HG03565 (cell line): ENCODE measurements around the gene DCAF5.
"Not testable (repeated sequence)": the region's sequence is repeated elsewhere in the genome, so short reads cannot be mapped to it uniquely, and the experiment has no call there.

Experiments used
- ATAC-seq: cut with Tn5 transposase; IDR thresholded peaks from one replicate; pipeline ENCODE4 v1.9.1; 2021; ENCODE audit warnings: mild to moderate bottlenecking, moderate library complexity; ENCODE audit not compliant: unreplicated experiment

DCAF5 gene

DNA sequence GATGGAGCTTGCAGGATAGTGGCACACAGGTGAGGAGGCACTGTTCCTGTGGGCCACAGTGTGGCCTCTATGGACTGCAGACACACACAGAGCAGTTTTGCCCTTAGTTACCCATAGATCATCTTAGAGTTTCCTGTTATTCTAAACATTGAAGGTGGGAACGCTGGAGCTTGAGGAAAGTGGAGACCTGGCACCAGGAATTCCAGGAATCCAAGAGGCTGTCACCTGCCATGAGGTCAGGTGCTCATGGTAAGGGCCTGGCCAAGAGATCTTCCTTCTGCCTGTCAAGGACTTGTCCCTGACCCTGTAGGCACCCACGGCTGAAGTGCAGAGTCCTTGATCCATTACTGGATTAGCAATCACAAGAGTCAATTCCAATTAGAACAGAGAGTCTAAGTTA lies 108.6 kb downstream of the DCAF5 start:
- ATAC-seq: no peak

DNA sequence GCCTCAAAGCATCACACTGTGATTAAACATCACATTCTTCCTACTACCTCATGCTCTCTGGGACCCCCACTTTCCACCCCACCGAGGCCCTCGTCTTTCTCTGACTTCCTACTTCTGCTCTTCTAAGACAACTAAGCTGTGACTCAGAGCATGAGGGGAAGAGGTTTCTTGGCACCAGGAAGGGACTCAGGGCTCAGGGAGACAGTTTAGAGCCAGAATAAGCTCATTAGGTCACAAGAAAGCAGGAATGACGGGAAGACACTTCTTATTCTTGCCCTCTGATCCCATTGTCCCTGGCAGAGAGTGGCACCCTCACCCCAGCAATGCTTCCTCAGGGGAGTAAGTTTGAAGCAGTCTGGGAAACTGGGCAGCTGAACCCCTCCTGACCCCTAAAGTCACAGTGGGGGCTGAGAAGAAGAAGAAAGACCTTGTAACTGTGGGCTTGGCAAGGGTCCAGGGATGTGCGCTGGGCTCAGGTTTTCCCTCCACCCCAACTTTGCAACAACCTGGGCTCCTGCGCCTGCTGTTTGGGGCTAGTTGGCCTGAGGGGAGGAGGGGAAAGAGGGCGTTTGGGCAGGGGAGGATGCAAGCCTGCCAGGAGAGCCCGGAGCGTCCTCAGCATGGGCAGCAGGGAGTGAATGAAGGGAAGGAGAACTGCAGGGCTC lies 109.2 kb downstream of the DCAF5 start:
- ATAC-seq: no peak

DNA sequence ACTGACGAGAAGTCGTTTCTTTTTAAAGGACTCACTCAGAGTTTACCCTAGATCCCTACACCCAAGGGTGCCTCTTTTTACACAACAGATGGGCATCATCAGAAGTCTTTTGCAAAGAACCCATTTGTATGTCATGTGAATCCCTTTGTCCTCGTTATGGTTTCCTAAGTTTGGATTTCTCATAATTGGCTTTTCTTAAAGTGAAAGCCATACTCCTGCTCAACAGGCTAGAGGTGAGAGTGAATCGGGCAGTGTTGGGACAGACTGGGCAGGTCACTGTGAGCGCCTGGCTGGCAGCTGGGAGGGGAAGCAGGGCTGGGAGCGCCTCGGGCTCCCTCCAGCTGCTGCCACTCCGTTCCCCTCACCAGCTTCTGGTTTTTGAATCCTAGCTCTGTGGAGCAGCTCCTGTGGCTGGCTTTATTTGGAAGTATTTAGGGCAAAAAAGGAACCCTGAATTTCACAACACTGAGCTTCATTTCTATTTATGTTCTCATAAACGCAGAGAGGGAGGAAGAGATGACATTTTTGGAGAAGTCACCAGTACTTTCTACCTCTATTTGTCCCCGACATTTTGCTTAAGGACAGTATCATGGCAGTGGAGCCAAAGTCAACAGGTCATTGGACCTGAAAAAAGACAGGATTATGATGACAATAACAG lies 110.0 kb downstream of the DCAF5 start:
- ATAC-seq: no peak

DNA sequence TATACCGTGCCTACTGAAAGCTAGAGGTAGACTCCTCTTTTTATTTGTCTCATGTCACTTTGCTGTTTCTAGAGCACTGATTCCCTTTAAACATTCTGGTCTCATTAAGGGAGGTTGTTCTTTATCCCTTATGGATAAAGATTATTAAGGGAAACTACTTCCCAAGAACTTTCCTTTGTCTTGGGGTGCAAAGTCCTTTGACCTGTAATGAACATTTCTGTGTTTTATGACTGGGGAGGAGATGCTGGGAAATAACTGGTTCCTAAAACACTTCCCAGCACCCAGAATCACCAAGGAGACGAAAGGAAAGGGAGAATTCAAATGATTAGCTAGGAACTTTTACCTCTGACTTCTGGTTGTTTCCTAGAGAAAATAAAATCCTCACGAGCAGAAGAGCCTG lies 110.6 kb downstream of the DCAF5 start:
- no peak for ATAC-seq

DNA sequence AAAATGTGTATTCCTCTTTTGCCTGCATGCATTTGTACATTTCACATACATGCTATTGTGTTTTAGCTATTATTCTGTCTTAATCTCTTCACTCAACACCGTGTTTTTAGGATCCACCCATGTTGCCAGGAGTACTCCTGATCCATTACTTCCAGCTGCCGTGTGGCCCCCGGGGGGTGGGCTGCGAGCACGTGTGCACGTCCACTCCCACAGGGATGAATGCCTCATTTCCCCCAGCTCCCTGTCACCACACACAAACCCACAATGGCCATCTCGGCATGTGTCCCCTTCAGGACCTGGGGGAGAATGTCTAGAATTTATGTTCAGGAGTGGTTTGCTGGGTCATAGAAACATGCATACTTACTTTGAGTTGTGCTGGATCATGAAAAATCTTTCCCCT lies 111.1 kb downstream of the DCAF5 start:
- no peak for ATAC-seq

- no peak for ATAC-seq
Measured at GRCh38 chr14:69040353-69040752, 112.6 kb downstream of the DCAF5 start.

DNA sequence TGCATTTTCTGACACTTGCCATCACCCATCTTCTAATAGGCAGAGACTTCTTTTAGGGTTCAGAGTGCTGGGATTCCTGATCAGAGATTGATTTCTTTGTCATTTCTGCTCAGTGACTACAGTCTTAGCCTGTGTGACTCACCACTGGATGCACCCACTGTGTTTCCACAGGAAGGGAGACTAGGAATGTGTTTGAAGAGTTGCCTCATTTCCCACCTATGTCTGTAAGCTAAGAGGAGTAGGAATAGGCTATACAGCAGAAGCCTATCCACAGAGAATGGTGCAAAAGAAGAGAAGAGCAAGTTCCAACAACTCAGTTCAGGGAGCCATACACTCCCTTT lies 113.7 kb downstream of the DCAF5 start:
- no peak for ATAC-seq

DNA sequence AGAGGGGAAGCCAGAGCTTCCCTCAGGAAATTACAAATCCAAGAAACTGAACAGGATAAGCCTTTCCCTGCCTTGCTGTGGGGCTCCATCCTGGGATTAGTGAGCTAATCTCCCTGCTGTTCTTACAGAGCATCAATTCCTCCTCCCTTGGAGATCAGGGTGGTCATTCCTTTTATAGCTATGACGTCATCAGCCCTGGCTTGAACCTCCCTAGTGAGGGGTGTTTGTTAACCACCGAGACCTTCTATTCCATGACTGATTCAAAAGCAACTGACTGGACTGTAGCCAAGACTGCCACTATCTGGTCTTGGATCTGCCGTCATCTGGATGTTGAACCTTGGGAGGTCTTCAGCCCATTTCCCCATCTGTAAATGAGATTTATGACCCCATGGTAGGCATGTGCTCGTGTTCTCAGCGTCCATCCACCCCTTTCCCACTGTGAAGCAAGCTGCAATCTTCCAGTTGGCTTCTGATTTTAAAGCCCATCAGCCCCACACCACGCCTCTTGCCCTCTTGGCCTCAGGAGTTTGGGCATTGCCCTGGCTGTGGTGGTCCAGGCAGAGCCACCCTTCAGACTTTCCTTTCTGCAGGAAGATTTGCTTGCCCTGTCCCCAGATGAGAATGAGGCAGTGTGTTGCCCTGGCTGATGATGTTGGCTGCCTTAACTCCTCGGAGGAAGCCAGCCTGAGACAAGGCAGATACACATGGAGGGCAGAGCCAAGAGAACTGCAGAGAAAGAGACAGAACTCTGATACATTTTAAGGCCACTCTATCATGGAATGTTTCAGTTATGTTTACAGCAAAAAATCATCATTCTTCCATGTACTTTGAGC lies 114.2 kb downstream of the DCAF5 start:
- no peak for ATAC-seq

DNA sequence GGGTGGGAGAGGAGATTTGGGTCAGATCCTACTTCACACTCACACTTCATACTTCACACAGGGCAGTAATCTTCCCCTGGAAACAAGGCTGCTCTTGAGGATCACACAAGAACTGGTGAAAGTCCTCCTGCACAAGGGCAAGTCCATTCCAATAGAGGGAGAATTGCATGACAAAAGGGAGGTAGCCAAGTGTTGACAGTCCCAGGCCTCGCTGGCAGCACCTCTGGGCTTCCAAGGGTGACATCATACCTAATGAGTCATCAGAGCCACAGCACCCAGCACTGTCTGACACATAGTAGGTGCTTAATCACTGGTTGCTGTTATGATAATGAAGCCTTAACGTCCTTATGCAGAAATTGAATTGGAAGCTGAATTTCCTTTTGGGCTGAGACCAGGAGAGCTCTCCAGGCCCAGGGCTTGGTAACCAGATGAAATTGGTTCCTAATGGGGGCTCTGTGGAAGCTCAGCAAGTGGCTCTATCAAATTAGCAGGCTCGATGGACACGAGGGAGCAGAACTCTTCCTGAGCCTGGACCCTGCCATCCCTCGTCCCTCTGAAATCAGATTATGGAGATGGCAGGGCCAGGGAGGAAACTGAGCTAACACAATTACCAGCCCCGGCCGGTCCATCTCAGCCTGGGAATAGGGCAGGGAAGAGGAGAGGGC lies 115.0 kb downstream of the DCAF5 start:
- no peak for ATAC-seq

GRCh38 chr14:69036757-69037506 lies 116.0 kb downstream of the DCAF5 start:
- no peak for ATAC-seq

DNA sequence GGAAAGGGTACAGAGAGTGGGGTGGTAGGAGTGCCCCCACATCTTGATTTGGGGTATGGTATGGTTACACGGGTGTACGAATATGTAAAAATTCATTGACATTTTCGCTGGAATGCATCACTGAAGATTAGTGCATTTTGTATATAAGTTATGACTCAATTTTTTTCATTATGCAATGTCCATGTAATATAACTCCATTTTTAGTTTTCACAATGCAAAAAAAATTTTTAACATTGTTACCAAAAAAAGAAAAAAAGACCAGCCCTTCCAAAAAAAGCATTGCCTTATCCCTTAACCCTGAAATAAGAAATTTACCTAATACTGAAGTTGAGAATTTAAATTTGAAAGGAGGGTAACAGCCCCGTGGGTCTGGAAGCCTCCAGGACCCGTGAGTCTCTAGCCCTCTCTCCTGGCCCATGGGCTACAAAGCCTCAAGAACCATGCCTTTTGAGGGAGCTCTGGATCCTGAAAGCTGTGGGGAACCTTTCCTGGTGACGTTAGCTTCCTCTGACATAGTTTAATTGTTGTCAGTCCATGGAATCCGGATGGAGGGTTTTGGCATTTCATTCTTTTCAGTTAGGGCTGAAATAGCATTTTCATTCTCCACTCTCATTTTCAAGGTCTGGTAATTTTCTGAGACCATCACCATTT lies 118.2 kb downstream of the DCAF5 start:
- no peak for ATAC-seq

DNA sequence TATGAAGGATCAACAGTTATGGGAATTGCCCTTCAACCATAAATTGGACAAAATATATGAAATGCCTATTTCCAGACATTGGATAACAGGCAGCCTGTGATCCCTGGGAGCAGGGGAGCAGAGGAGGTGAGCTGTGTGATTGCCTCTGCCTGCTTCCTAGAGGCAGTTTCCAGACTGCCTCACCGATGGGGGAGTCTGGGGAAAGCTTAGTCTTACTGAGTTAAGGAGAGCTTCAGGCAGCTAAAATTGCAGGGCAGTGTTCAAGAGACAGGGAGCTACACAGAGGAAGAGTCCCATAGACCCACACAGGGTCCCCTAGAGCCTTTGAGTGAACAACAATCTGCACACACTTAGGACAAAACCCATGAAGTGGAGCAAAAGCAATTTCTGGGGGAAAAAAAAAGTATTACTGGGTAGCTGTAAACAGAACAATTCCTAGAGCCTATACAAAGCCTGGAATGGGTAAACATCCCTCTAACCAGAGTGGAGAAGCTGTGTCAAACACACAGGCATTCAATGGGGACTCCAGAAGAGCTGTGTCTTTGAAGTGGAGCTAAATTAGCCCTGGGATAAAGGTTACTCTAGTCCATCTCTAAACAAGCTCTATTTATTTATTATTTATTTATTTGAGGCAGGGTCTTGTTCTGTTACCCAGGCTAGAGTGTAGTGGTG lies 125.5 kb downstream of the DCAF5 start:
- no peak for ATAC-seq

DNA sequence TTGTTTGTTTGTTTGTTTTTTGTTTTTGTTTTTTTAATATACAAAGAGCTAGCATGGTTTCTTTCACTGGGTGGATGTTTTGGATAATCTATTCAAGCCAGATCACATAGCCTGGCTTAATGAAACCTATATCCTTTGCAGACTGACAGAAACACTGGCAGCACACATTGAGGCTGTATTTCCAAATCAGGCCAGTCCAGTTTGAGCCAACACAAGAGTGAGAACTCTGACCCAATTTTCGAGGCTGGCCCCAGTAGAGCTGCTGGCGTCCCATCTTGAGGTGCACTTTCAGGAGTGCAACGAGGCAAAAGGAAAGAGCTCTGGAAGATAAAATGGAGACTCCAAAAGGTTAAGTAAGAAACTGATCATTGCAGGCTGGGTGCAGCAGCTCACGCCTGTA lies 129.9 kb downstream of the DCAF5 start:
- ATAC-seq: no peak

DNA sequence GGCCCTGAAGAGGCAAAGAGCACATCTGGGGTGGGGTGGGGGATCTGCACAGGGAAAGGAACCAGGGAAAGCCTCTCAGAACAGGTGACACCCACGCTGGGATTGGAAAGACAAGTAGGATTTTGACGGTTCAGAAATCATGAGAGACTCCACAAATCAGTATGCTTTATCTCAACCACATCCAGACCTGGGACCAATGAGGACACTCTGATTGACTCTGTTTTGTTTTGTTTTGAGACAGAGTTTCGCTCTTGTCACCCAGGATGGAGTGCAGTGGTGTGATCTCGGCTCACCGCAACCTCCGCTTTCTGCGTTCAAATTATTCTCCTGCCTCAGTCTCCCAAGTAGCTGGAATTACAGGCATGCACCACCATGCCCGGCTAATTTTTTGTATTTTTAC lies 130.8 kb downstream of the DCAF5 start:
- ATAC-seq: not testable (repeated sequence)

- no peak for ATAC-seq
Measured at GRCh38 chr14:69017706-69018105, 135.2 kb downstream of the DCAF5 start.

DNA sequence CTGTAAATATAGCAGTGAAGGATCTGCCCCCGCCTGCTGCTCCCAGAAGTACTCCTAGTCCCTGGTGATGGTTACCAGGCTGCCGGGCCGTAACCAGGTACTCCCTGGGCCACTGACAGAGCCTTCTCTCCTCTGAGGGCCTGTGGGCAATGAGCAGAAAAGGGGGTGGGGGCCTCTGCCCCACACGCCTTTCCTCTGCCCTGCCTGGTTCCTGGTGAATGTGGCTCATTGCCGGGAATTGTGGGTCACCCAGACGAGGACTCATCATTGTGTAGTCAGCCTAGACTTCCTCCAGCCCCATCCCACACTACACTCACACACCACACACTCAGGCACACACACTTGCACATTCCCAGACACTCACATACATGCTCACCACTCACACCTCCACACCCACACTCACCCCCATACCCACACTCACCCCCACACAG lies 138.1 kb downstream of the DCAF5 start:
- ATAC-seq: no peak

DNA sequence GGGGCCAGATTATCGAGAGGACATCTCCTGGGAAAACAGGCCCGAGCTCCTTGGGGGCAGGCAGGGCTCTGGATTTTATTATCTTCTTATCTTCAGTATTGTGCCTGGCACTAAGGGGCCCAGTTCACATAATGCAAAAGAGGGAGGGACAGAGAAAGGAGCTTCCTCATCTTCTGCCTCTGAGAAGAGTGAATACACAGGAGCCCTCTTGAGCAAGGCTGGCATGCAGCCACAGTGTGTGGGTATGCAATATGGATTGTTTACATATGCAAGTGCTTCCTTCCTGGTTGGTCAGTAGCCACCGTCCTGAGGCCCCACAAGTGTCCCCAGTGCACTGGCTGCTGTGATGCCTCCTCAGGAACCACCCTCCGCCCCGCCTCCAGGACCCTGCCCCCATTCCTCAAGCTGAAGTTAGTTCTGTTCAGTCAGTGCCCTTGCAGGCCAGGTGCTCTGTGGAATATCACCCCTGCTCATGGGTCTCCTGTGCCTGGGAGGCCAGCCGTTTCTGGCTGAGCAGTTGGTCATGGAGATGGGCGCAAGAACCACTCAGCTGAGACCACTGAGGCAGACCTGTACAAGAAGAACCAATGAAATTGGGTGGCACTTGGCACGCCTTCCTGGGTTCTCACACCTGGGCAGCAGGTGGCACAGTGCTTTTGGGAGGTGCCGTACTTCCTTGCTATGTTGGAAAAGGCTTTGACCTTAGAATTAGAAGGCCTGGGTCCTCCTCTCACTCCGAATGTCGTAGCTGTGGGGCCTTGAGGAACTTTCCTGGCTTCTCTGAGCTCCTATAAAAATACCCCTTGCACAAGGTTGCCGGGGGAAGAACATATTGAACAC lies 138.8 kb downstream of the DCAF5 start:
- no peak for ATAC-seq

DNA sequence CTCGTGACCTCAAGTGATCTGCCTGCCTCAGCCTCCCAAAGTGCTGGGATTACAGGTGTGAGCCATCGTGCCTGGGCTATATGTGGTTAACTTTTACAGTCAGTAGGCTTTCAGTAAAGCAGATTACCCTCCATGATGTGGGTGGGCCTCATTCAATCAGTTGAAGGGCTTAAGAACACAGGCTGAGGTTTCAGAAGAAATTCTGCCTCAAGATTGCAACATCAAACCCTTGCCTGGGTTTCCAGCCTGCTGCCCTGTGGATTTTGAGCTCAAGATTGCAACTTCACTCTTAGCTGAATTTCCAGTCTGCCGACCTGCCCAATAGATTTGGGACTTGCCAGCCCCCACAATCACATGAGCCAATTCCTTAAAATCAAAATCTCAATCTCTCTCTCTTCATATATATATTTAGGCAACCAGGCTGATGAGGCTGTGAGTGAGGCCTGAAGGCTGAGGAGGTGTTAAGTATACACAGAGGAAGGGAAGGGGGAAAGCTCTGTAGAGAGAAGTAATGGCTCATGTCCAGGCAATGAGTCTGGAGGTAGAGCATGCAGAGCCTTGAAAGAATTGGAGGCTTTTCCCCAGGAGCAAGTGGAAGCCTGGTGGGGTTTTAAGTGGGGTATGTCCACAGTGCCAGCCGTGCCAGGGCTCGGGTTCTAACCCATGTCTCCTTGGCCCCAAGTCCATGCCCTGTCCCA lies 140.5 kb downstream of the DCAF5 start:
- ATAC-seq: no peak
